ENCODE results near the gene NSL1.
"Not testable (repeated sequence)": the region's sequence is repeated elsewhere in the genome, so short reads cannot be mapped to it uniquely, and the experiment has no call there.

Gene NSL1

GRCh38 chr1:212752934-212753497 is 38.6 kb downstream of the NSL1 start:
- no peak overlapping the region for H3K27ac ChIP-seq
- no peak for DNase-seq (ENCODE audit: low read depth, low spot score)

GRCh38 chr1:212752252-212752933 is 39.2 kb downstream of the NSL1 start:
- H3K27ac ChIP-seq: no peak overlapping the region
- DNase-seq (ENCODE audit: low read depth, low spot score): no peak

GRCh38 chr1:212749821-212750535 is 41.6 kb downstream of the NSL1 start:
- H3K27ac ChIP-seq: peak overlapping the region; percentile 70
- DNase-seq (ENCODE audit: low read depth, low spot score): no peak

GRCh38 chr1:212746546-212746945 is 45.0 kb downstream of the NSL1 start:
- H3K27ac ChIP-seq: no peak overlapping the region
- no peak for DNase-seq (ENCODE audit: low read depth, low spot score)

- no peak for DNase-seq (ENCODE audit: low read depth, low spot score)
Observed at GRCh38 chr1:212745303-212745702, 46.3 kb downstream of the NSL1 start.

GRCh38 chr1:212743901-212744475 is 47.6 kb downstream of the NSL1 start:
- H3K27ac ChIP-seq: no peak overlapping the region
- DNase-seq (ENCODE audit: low read depth, low spot score): no peak

More at GRCh38 chr1:212745303-212745702, 46.3 kb downstream of the NSL1 start:
- H3K27ac ChIP-seq: no peak overlapping the region

- H3K27ac ChIP-seq: no peak overlapping the region
- no peak for DNase-seq (ENCODE audit: low read depth, low spot score)
Observed at GRCh38 chr1:212738330-212738729, 53.2 kb downstream of the NSL1 start.

- DNase-seq (ENCODE audit: low read depth, low spot score): no peak
- H3K27ac ChIP-seq: no peak overlapping the region
Observed at GRCh38 chr1:212737559-212737958, 54.0 kb downstream of the NSL1 start.

- H3K27ac ChIP-seq: no peak overlapping the region
- DNase-seq (ENCODE audit: low read depth, low spot score): no peak
Observed at GRCh38 chr1:212733109-212733508, 58.5 kb downstream of the NSL1 start.

- DNase-seq (ENCODE audit: low read depth, low spot score): no peak
Observed at GRCh38 chr1:212731630-212732029, 59.9 kb downstream of the NSL1 start.

GRCh38 chr1:212728606-212729005 is 63.0 kb downstream of the NSL1 start:
- DNase-seq (ENCODE audit: low read depth, low spot score): no peak
- no peak overlapping the region for H3K27ac ChIP-seq

More at GRCh38 chr1:212731630-212732029, 59.9 kb downstream of the NSL1 start:
- no peak overlapping the region for H3K27ac ChIP-seq

GRCh38 chr1:212727386-212728181 is 64.0 kb downstream of the NSL1 start:
- H3K27ac ChIP-seq: no peak overlapping the region
- no peak for DNase-seq (ENCODE audit: low read depth, low spot score)

GRCh38 chr1:212724679-212725078 is 66.9 kb downstream of the NSL1 start:
- H3K27ac ChIP-seq: not testable (repeated sequence)

GRCh38 chr1:212722270-212722957 is 69.2 kb downstream of the NSL1 start:
- DNase-seq (ENCODE audit: low read depth, low spot score): no peak
- H3K27ac ChIP-seq: no peak overlapping the region

More at GRCh38 chr1:212724679-212725078, 66.9 kb downstream of the NSL1 start:
- DNase-seq (ENCODE audit: low read depth, low spot score): not testable (repeated sequence)

GRCh38 chr1:212721388-212722247 is 70.0 kb downstream of the NSL1 start:
- DNase-seq (ENCODE audit: low read depth, low spot score): peak; percentile 40
- H3K27ac ChIP-seq: no peak overlapping the region

GRCh38 chr1:212719633-212720032 is 71.9 kb downstream of the NSL1 start:
- H3K27ac ChIP-seq: no peak overlapping the region
- no peak for DNase-seq (ENCODE audit: low read depth, low spot score)

GRCh38 chr1:212718499-212718898 is 73.1 kb downstream of the NSL1 start:
- no peak for DNase-seq (ENCODE audit: low read depth, low spot score)
- H3K27ac ChIP-seq: no peak overlapping the region

GRCh38 chr1:212716161-212716560 is 75.4 kb downstream of the NSL1 start:
- H3K27ac ChIP-seq: no peak overlapping the region
- DNase-seq (ENCODE audit: low read depth, low spot score): no peak

All from epithelial cell of prostate (primary cell).